Activated CD4-positive, alpha-beta T cell treated with anti-CD3 and anti-CD28 coated beads, Interleukin-10, Interleukin-2, amounts not matched to agents 100 ng/mL and 50 ng/mL, durations not matched to agents 16 hours and 8 hours (primary cell): Measurements from ENCODE around the gene TFCP2L1.
"Not testable (repeated sequence)": the region's sequence is repeated elsewhere in the genome, so short reads cannot be mapped to it uniquely, and the experiment has no call there.

ENCODE experiments used
- DNase-seq: peaks from one replicate; pipeline ENCODE4 v3.0.0-alpha.2; 2020

Gene TFCP2L1

DNA sequence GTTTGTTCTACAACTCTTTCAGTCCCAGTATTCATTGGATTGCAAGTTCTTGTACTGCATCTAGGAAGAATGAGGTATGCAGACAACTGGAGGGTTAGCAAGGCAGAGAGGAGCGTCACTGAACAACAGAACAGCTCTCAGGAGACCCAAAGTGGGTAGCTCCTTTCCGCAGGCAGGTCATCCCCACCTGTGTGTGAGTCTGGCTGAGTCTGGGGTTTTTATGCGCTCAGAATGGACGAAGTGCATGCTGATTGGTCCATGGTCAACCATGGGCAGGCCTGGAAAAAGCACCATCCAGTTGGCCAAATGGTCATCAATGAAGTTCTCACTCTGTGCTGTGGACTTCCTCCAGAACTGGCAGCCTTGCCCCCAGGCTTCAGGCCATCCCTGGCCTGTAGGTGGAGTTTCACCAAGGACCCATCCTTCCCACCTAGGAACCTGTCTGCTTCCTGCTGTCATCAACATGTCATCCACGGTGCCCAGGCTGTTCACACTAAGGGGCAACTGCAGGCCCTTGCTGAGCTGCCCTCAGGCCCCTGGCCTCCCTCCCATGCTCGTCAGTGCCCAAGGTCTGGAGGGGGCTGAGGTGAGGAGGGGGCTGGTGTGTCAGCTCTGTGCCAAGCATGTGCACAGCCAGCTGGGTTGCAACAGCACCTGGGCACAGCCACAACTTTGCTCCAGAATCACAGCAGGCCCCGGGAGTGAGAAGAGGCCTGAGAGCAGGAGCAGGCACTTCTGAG lies 11.1 kb upstream of the TFCP2L1 start:
- DNase-seq, result no peak

DNA sequence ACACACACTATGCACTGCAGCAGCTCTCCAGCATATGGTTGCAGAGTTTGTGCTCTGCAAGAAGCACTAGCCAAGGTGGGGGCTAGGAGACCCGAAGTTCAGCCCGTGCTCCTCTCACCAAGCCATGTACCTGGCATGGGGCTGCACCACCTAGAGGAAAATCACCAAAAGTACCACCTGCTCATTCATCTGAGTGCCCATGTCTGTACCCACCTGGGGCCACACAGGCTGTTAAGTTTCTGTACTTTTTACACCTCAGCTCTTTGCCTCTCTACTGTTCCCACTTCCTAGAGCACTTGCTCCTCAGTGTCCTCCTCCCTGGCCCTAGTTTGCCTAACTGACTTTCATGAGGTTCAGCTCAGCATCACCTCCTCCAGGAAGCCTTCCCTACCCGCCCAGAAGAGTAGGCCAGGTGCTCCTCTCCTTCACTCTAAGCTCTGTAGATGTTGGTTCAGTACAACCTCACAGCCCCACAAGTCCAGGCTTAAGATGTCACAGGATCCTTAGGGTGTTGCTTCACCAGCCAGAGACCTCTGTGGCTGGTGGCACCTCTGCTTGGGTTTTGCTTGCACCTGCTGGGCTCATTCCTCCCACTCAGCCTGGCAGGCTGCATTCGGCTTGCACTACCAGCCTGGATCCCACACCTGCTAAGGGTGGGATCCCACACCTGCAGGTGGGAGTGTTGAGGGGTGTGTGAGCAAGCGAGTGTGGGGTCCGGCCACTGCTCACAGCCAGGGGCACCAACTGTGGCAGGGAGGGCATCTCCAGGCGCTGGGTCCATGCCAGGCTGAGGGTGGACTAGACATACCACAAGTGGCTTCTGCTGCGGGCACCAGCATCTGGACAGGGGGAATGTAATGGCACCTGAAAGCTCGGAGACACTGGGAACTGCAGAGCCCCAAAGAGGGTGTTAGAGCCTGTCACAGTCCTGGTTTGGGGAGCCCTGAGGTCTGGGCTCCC lies 10.2 kb upstream of the TFCP2L1 start:
- DNase-seq, result no peak

DNA sequence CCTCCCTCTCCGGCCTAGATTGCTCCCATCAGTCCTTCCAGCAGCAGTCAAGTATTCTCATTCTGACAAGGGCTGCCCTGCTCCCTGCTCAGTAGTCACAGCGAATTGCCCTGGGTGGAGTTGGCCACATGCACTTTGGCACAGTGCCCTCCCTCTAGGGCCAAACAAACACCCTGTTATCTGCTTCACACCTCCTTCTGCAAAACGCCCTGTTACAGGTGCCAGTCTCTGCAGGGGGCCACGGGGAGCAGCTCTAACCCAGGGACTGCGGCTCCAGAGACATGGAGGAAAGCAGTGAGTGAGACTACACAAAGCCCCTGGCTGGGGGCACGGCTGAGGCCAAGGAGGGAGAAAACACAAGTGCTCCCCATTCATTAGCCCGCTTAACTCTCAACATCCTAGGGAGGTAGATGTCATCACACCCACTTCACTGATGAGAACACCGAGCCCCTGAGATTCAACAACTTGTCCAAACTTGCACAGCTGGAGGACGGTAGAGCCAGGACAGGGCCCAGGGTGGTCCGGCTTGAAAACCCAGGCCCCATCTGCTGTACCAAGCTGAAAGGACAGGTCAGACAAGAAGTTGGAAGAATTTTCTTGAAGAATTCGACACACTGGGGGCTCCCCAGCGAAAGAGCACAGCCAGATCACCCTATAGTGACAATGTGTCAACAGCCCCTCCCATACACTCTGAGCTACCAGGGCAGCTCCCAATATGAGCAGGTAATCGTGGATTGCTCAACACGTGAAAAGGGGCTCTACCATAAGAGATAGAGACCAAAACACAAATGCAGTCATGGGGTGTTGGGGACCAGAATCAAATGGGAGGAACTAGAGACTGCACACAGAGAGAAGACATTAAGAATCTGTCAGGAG lies 8.7 kb upstream of the TFCP2L1 start:
- DNase-seq, result no peak

DNA sequence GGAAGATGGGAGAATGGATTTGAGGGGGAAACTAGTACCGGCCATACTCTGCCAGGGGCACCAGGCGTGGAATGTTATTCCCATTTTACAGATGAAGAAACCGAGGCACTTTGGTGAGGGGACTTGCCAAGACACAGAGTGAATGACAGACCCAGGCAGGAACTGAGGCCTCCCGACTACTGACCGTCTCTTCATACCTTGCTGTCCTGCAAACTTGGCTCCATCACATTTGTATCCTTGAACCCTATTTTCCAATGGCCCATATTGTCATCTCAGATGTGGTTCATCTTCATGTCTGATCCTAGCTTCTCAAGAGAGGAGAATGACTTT lies 6.2 kb upstream of the TFCP2L1 start:
- no peak for DNase-seq

DNA sequence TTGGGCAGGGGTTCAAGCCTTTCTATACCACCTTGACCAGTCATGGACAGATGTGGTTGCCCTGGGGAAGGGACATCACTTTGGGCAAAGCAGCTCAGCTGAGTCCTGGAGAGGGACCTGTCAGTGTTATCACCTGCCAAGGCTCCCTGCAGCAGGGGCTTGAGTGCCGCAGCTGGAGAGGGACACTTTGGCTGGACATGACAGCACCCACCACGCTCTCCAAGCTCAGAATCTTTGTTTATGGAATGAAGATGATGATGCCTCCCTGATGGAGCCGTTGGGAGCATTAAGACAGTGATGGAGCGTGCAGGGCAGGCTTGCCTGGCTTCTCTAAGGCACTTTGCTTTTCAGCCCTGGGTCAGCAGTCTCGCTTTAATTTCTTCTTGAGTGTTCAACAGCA lies 4.3 kb upstream of the TFCP2L1 start:
- no peak for DNase-seq

DNA sequence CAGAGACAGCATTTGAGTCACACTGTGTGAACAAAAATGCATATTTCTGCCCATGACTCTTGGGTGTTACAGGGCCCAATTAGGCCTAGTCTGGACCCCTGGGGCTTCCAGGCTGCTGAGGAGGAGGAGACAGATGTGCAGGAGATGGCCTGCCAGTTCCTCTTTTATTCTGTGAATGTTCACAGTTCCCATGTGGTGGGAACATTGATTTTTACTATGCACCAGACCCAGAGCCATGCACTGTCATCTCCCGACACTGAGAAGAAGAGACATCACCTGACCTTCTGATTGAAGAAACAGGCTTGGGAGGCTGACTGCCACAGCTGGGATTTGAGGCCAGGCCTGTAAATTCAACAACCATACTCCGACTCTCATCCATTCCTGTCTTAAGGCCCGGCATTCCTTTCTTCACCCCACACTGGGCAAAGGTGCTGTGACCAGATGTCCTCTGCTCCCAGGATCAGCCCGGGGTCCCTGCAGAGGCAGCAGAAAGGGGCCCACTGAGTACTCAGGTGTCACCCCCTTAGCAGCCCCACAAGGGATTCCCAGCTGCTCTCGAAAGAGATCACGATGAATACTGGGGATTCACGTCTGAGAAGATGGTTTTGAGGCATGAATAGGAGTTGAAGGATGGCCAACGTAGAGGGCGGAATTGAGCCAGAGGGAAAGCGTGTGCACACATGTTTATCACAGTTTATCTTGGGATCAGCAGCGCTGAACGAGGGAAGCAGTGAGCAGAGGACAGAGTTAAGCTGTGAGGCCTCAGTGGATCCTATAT lies 3.6 kb upstream of the TFCP2L1 start:
- no peak for DNase-seq

DNA sequence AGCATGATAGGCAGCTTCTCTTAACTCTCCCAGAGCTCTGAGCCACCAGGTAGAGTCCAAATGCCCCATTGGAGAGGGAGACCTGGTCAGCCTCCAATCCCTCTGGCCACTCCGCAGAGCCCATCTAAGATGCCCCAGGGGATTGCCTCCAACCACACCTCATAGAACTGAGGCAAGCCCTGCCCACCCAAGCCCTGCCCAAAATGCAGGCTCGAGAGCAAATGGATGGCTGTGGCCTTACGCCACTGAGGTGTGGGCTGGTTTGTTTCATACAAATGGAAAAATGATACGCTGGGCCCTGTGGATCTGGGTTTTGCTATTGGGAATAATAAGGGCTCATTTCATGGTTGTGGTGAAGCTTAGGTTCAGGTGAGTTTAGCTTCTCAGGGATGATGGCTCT lies 3.0 kb upstream of the TFCP2L1 start:
- DNase-seq, result no peak

DNA sequence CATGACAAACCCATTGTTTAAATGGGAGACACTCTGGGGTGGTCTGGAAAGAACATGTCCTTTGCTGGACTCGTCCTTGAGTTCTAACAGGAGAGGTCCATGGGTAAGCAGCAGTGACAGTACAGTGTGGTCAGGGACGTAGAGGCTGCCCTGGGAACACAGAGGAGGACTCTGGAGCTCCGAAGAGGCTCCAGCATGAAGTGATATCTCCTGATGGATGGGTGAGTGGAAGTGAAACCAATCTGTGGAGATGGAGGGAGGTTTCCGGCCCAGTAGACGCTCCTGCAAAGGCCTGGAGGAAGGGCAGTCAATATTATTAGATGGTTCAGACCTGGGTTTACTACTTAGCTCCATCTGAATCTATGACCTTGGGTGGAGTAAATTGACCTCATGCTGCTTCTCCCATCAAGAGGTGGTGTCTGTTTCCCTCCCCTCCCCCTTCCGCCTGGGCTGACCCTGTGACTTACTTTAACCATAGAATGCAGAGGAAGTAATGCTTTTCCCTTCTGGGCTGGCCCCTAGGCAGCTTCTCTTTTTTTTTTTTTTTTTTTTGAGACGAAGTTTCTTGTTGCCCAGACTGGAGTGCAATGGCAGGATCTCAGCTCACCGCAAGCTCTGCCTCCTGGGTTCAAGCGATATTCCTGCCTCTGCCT lies 2.3 kb upstream of the TFCP2L1 start:
- DNase-seq, result no peak

DNA sequence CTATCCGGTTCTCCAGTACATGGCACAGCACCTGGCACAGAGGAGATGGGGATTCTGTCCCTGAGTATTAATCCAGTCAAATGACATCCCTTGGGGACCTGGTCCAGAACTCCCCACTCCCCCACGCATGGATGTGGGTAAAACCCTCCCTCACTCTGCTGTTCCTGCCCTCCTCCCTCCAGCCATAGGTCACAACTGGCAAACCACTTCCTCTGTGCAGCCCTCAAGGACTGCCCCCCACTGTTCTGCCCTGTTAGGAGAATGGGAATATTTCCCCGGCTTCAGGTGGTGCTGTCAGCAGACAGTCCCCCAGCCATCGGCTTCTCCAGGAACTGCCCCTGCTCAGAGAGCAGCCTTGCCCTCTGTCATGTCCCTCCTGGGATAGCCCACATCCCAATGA lies 1.5 kb upstream of the TFCP2L1 start:
- DNase-seq, result no peak

DNA sequence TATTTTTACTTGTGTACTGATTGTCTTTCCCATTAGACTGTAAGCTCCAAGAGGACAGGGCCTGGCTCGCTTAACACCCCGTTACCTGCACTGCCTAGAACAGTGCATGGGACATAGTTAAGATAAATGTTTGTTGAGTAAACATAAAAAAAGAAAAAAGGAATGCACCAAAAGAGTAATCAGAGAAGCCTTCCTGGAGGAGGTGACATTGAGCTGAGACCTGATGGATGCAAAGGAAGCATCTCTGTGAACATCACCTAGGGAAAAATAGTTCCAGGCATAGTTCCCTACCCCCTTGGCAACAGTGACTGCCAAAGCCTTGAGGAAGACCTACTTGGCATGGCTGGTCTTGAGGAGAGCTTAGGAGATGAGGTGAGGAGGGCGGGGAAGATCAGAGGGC lies 924 bp upstream of the TFCP2L1 start:
- DNase-seq, result no peak

DNA sequence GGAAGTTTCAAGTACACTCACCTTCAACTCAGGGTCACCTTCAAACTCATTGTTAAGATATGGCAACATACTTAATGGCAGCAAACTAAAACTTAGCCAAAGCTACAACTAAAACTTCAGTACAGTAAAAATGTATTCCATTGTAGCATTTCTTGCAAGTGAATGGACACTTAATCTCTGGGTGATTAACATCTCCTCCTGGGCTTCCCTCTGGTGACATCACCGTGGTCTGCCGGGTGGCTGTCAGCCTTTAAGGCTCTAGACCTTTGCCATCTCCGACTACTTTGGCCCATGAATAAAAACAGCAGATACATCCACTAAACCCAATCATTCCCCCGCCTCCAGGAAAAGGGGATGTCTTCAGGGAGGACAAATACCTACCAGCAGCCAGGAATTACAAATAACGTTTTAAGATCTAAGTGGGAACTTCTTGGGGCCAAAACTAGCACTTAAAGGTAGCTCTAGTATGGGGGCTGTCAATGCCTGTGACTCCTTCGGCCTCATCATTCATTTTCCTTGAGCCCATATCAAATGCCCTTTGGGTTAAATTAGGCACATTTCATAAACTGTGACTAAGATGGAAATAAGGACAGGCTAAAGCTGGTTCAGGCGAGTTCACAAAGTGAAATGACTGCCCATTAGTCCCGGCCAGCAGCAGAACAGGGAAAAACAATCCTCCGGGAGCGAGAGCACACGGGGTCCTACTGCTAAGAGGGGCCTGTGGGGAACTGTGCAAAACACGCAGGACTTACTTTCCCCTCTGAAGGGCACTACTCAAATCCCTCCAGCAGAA lies 1.1 kb downstream of the TFCP2L1 start:
- DNase-seq, result no peak

DNA sequence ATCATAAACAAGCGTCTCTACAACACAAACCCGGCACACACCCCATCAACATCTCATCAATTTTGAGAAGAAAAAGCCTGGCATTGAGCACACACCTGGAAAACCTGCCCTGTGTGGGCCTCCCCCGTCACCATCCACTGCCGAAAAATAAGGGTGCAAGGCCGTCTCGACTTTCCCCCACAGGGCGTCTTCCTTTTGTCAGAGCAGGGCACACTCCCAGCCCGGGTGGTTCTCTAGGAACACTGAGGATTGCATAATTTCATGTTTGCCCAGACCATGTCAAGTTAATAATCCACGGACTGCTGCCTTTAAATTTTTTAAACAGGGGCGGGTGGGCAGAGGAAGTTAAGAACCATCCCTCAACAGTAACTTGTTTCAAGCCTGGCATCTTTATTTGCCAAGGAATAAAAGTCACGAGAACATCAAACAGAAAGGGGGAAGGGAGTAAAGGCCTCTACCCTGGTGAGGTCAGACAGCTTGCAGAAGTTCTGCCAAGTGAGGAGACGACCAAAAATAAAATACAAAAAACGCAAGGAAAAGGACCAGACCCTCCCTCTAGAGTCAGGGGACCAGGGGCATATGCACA lies 2.1 kb downstream of the TFCP2L1 start:
- no peak for DNase-seq

DNA sequence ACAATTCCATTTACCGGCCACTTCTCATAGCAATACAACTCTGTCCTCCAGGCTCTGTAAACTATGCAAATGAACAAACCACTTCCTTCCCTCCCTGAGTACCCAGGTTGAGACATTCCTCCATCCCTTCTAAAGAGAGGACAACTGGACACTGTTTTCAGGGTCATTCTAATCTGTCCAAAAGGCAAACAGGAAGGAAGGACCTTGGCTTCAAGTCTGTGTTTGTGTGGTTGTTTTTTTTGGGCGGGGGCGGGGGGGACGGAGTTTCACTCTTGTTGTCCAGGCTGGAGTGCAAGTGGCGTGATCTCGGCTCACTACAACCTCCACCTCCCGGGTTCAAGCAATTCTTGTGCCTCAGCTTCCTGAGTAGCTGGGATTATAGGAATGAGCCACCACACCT lies 3.3 kb downstream of the TFCP2L1 start:
- no peak for DNase-seq

DNA sequence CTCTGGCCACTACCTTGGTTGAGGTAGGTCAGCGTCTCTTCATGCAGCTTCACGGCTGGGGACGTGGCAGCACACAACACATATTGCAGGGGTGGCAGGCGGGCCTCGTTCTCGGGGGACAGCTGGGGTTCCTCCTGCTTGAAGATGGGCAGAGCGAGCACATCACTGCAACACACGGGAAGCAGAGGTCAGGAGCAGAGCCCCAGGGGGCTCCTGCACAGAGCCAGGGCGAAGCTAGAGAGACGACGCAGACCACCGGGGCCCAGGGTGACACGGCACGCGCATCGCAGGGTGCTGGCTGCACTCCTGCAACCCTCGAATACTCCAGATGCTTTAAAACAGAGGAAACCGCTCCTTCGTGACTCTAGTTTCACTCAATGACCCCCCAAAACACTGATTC lies 3.9 kb downstream of the TFCP2L1 start:
- no peak for DNase-seq

DNA sequence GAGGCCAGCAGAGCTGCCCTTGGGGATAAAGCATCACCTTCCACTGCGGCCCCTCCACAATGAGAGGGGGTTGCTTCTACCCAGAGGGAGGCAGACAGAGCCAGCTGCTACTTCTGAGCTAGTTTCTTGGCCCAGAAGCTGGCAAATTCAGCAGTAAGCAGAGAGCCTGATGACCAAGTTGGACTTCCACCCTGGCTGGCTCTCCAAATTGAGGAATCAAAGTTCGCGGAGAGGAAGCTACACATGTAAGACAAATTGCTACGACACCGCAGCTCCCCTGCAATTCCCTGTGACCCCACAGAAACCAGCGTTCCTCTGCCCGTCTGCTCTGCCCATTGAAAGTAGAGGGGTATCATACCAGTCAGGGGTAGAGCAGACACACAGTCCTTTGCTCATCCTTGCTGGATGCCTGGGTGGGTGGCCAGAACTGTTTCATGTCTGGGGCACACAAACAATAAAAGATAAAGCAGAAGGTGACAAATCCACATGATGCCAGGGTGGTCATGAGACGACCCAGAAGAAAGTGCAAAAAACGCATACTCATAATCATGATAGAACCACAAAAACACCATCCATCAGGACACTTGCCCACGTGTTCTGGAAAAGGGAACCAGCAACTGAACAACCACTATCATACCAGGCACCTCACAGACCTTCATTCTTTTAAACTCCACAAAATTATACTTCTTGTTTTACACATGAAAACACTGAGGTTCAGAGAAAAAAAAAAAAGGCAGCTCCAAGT lies 5.4 kb downstream of the TFCP2L1 start:
- DNase-seq, result no peak

DNA sequence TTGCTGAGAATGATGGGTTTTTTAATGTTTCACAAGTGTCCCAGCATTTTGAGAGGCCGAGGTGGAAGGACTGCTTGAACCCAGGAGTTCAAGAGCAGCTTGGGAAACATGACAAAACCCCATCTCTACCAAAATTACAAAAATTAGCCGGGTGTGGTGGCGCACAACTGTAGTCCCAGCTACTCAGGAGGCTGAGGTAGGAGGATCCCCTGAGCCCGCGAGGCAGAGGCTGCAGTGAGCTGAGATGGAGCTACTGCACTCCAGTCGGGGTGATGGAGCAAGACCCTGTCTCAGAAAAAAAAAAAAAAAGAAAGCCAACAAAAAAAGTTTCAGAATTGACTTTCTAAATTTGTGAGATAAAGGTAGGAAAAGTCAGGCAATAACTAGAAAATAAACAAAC lies 8.7 kb downstream of the TFCP2L1 start:
- no peak for DNase-seq

DNA sequence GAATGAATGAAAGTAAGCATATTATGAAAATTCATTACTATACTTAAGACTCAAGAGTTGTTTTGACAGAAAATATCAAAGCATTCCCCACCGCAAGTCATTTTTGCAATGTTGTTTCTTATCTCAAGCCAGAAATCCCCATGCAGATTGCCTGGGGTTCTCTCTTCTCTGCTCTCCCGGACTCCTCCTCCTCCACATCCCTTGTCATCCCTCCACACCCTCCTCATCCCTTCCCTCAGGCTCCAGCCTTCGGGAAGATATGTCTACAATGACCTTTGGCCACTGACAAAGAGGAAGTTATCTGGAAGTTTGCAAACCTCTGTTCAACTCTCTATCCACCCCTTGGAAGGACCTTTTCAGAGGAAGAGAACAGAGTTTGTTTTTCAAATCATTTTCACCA lies 11.9 kb downstream of the TFCP2L1 start:
- no peak for DNase-seq

DNA sequence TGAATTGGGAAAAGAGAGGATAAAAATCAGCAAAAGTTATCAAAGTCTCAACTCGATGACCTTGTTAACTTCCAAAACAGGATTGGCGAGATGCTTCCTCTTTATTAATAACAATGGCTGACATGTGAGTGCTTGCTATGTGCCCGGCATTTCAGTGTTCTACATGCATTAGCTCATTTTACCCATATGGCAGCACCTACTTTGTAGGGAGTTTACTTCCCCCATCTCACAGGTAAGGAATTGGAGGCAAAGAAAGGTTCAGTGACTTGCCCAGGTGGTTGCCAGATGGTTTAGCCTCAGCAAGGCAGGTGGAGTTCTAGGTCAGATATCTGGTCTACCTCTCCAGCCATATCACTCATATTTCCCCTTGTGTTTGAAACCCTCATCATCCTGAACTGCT lies 12.4 kb downstream of the TFCP2L1 start:
- DNase-seq, result no peak

DNA sequence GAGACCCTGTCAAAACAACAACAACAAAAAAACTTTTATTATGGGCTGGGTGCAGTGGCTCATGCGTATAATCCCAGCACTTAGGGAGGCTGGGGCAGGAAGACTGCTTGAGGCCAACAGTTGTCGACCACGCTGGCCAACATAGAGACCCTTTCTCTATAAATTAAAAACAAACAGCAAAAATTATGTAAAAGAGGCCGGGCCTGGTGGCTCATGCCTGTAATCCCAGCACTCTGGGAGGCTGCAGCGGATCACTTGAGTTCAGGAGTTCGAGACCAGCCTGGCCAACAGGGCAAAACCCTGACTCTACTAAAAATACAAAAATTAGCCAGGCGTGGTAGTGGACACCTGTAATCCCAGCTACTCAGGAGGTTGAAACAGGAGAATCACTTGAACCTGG lies 15.6 kb downstream of the TFCP2L1 start:
- not testable (repeated sequence) for DNase-seq

DNA sequence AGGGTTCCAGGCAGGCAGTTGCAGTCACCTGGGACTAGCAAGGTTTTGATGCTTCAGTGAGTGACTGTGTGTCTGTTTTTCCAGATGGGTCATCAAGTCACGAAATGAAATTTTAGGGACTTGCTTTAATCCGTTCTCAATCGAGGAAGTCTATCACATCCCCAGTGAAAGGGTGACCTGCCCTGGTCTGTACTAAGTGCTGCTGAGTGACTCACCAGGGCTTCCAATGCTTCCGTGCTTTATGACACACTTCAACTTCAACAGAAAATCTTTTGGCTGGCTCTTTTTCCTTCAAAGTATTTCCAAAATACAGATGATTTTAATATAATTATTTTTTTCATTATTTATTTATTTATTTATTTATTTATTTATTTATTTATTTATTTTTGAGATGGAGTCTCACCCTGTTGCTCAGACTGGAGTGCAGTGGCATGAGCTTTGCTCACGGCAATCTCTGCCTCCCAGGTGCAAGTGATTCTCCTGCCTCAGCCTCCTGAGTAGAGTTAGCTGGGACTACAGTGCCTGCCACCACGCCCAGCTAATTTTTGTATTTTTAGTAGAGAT lies 18.4 kb downstream of the TFCP2L1 start:
- DNase-seq, result no peak
